ENCODE measurements around the gene C9orf50. TPM values are rescaled to one million over a fixed set of nuclear protein-coding genes. Genes with fewer than 3 reads are reported as not detected.

C9orf50 gene
- total RNA-seq, 1 experiment from 2014 or later = not detected

- Histone ChIP-seq H4K91ac (ENCODE audit: insufficient read length, low read depth, low read length) (no peak overlapping the region), H3K79me1 (ENCODE audit: insufficient read depth, low read depth, low read length, poor library complexity, severe bottlenecking) (no peaks in the 10 kb centered on the region), H3K27me3 (ENCODE audit: insufficient read depth, low read length) (0 out of 2 replicates have a peak, but pooled peaks cover 2% of the 10 kb centered on the region), H3K23ac (ENCODE audit: insufficient read length, low read depth, low read length) (no peak overlapping the region), H3K23me2 (ENCODE audit: insufficient read length, low read depth, low read length, poor library complexity, severe bottlenecking) (peaks cover 12% of the 10 kb centered on the region), H3K56ac (ENCODE audit: insufficient read length, low read depth, low read length) (no peak overlapping the region), H2BK20ac (ENCODE audit: low read depth, low read length, poor library complexity, severe bottlenecking) (no peak overlapping the region), H2AK5ac (ENCODE audit: insufficient read length, low read length) (no peak overlapping the region), H3K9me3 (ENCODE audit: control insufficient read depth, low read depth, low read length) (no peaks in the 10 kb centered on the region), H2BK12ac (ENCODE audit: insufficient read length, low read depth, low read length) (no peak overlapping the region), H3K4me2 (ENCODE audit: insufficient read depth, insufficient read length, low read length) (no peak overlapping the region), H2BK5ac (ENCODE audit: insufficient read length, low read length) (no peak overlapping the region), H4K8ac (replicated peaks; ENCODE audit: insufficient read length, low read depth, low read length) (no peak overlapping the region), H3K18ac (ENCODE audit: insufficient read length, low read depth, low read length) (no peak overlapping the region), H2BK15ac (ENCODE audit: low read depth, low read length) (no peak overlapping the region), H3K9ac (ENCODE audit: extremely low read depth, insufficient read length, low read length) (no peak overlapping the region), H3K79me2 (ENCODE audit: insufficient read depth, low read length) (no peaks in the 10 kb centered on the region), H2AFZ (ENCODE audit: low read length) (no peak overlapping the region), H3K4me1 (ENCODE audit: insufficient read depth, low read length) (peaks cover 3% of the 10 kb centered on the region; the same call in 1 of the 2 replicates), H4K20me1 (ENCODE audit: control insufficient read depth, insufficient read depth, insufficient read length) (no peaks in the 10 kb centered on the region), H4K5ac (ENCODE audit: insufficient read length, low read depth, low read length) (no peak overlapping the region), H3K27ac (ENCODE audit: insufficient read length, low read depth, low read length) (no peak overlapping the region), H3T11ph (ENCODE audit: low read length) (no peak overlapping the region), H2BK120ac (ENCODE audit: low read depth, low read length, poor library complexity, severe bottlenecking) (no peak overlapping the region), H3K4ac (ENCODE audit: low read depth, low read length) (no peak overlapping the region), H3K14ac (ENCODE audit: insufficient read depth, low read length) (no peak overlapping the region)
- H3K4me3 Mint-ChIP-seq = no peak overlapping the region
- TF ChIP-seq CTCF (conservative IDR thresholded peaks at IDR 0.05) = no peak
- H3K4me1 Mint-ChIP-seq = peaks cover 19 to 25% of the 10 kb centered on the region in 2 experiments
- DNase-seq = no peak
- H3K27me3 Mint-ChIP-seq (ENCODE audit: low read depth) = peaks cover 17% of the 10 kb centered on the region
- H3K36me3 Mint-ChIP-seq (ENCODE audit: insufficient read depth in 1 of 3, low read depth in 3 of 3) = no peaks in the 10 kb centered on the region
- no peak overlapping the region for H3K27ac Mint-ChIP-seq
- WGBS (ENCODE audit: extremely low coverage, insufficient read length, low lambda C conversion rate) = no CpG with 5 or more reads among the region's 9 CpGs
- H3K9me3 Mint-ChIP-seq = no peaks in the 10 kb centered on the region; a peak in 1 of 5 replicates
These were observed 19.7 kb downstream of the C9orf50 start for GRCh38 chr9:129601082-129601674.

Measured in H9 (cell line).